ENCODE results near the gene CCSER1.

- TF ChIP-seq CTCF (IDR thresholded peaks at IDR 0.05) (no peak), REST (IDR thresholded peaks at IDR 0.05; ENCODE audit: insufficient read depth in 1 of 2, low read depth in 2 of 2, low read length in 1 of 2) (no peak), POLR2AphosphoS5 (IDR thresholded peaks at IDR 0.05; ENCODE audit: low read depth, low read length) (no peak), TCF7L2 (IDR thresholded peaks at IDR 0.05; ENCODE audit: low read depth, low read length) (no peak)
Observed at GRCh38 chr4:91298824-91299223, 1171.6 kb downstream of the CCSER1 start.
